ENCODE measurements around the gene EIF4E2.
"Not testable (repeated sequence)": the region's sequence is repeated elsewhere in the genome, so short reads cannot be mapped to it uniquely, and the experiment has no call there.

Gene EIF4E2

GRCh38 chr2:232522623-232523401 is 27.7 kb upstream of the EIF4E2 start:
- DNase-seq: no peak

DNA sequence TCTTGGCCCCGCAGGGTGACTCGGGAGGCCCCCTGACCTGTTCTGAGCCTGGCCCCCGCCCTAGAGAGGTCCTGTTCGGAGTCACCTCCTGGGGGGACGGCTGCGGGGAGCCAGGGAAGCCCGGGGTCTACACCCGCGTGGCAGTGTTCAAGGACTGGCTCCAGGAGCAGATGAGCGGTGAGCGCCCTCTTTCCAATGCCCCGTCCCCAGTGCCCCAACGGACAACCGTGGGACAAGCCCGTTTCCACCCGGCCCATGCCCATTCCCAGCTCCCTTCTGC is 27.1 kb upstream of the EIF4E2 start:
- no peak for DNase-seq

- DNase-seq: peak in 1 of 14 donors; percentile 36
These were observed 26.5 kb upstream of the EIF4E2 start for GRCh38 chr2:232523682-232524597.

DNA sequence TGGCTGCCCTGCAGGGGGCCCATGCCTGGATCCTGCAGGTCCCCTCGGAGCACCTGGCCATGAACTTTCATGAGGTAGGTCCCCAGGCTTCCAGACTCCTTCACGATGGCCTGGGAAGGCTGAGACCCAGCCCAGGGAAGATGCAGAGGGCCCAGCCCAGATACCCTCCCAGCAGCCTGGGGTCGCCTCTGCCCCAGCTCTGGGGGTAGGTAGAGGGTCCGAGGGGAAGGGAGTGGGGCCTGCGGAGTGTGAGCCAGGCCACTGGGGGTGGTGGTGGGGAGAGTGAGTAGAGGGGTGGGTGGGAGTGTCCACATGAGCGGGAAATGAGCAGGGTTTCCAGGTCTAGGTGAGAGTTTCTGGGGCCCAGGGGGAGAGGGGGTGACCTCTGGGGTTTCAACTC is 25.7 kb upstream of the EIF4E2 start:
- DNase-seq: no peak

DNA sequence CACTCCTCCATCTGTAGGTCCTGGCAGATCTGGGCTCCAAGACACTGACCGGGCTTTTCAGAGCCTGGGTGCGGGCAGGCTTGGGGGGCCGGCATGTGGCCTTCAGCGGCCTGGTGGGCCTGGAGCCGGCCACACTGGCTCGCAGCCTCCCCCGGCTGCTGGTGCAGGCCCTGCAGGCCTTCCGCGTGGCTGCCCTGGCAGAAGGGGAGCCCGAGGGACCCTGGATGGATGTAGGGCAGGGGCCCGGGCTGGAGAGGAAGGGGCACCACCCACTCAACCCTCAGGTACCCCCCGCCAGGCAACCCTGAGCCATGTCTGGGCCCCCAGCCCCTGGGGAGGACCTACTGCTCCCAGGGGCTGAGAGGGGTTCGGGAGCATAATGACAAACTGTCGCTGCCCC is 25.3 kb upstream of the EIF4E2 start:
- DNase-seq: no peak

DNA sequence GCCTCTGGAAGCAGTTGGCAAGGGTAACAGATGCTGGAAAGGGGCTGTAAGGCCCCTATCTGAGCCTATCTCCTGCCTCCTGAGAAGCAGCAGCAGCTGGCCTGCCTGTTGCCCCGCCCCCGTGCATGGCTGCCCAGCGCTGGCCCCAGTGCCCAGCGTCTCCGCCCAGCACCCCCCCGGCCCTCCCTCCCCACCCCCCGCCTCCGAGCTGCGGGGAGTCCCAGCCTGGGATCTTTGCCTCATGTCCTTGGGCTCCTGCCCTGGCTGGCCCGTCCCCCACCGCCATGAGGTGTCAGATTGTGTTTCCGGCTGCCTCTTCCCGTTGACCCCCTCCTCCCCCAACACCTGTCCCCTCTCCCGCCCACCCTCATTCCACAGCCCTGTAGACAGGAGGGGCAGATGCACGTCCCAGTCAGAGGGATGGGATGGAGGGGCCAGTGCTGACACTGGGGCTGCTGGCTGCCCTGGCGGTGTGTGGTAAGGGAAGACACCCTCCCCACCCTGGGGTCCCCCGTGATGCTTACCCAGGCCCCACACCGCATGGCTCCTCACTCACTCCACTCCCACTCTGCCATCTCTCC is 24.6 kb upstream of the EIF4E2 start, which contains the start of gene CHRND:
Gene CHRND, plus strand, starts transcription at position 370 of the 581 bp plus-strand sequence. Its CDS starts 56 bp downstream, at position 426.
- peak in 6 of 14 donors; percentile 21 to 48 (median 39) for DNase-seq

- DNase-seq: no peak
These were observed 24.0 kb upstream of the EIF4E2 start for GRCh38 chr2:232526372-232526941.

DNA sequence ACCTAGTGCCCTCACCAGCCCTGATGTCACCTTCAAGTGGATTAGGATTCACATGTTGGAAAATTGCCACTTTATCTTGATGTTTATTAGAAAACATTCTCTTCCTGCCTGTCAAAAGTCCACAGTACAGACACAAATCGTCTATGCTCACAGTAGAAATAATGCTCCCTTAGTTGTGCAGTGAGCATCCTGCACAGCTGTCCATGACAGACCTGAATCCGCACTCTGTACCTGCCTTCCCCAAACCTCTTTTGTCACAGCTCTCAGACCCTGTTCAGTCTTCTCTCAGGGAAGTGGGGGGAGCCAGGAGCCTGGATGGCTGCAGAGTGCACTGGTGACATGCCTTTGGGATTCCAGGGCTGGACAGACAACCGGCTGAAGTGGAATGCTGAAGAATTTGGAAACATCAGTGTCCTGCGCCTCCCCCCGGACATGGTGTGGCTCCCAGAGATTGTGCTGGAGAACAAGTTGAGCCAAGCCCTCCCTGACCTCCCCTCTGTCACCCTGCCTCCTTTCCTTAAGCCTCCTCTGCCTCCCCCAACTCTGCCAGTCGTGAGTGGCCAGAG is 22.5 kb upstream of the EIF4E2 start:
- DNase-seq: no peak

DNA sequence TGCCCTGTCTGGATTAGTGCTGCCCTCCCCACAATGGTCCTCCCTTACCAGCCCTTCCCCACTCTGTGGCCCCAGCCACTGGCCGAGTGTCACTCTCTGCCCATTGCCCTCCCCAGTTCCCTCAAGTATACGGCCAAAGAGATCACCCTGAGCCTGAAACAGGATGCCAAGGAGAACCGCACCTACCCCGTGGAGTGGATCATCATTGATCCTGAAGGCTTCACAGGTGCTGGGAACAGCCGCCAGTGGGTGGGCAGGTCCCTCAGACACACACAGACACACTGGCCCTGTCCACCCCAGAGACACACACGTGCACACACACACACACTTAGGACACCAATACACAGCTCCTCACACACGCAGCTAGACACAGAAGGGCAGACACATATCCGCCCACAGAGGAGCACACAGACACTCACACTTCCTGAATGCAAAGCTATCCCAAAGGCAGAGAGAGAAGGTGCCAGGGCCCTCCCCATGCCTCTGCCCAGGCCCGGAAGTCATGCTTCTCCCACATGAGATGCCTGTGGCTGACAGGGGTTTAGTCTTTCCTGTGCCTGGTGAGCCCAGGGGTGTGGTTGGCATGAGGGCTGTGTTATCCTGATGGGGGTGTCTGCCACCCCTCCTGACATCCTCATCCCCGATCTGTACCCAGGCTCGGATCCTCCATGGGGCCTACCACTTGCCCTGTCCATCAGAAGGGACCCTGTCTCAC is 21.6 kb upstream of the EIF4E2 start:
- no peak for DNase-seq

- DNase-seq: no peak
These were observed 20.5 kb upstream of the EIF4E2 start for GRCh38 chr2:232529806-232530547.

- no peak for DNase-seq
These were observed 19.7 kb upstream of the EIF4E2 start for GRCh38 chr2:232530626-232531260.

GRCh38 chr2:232532419-232532818 is 18.1 kb upstream of the EIF4E2 start:
- DNase-seq: no peak

GRCh38 chr2:232532821-232533220 is 17.7 kb upstream of the EIF4E2 start:
- not testable (repeated sequence) for DNase-seq

DNA sequence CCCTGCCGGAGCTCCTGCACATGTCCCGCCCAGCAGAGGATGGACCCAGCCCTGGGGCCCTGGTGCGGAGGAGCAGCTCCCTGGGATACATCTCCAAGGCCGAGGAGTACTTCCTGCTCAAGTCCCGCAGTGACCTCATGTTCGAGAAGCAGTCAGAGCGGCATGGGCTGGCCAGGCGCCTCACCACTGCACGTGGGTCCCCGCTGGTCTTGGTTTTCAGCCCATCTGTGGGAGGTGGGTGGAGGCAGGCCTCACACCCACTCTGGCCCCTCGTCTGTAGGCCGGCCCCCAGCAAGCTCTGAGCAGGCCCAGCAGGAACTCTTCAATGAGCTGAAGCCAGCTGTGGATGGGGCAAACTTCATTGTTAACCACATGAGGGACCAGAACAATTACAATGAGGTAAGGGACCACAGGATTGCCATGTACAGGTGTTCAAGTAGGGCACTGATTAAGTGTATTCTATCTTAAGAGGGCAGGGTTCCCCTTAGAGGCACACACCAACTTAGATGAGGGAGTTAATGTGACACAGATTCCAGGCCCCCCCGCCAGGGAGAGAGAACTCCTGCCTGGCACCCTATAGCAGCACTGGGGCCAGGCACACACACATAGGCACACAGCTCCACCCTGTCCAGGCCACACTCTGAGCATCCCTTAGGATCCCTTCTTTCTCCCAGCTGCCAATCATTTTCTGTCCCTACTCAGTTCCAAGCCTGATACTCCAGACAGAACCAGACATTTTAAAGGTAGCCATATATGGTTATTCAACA is 16.4 kb upstream of the EIF4E2 start:
- no peak for DNase-seq

DNA sequence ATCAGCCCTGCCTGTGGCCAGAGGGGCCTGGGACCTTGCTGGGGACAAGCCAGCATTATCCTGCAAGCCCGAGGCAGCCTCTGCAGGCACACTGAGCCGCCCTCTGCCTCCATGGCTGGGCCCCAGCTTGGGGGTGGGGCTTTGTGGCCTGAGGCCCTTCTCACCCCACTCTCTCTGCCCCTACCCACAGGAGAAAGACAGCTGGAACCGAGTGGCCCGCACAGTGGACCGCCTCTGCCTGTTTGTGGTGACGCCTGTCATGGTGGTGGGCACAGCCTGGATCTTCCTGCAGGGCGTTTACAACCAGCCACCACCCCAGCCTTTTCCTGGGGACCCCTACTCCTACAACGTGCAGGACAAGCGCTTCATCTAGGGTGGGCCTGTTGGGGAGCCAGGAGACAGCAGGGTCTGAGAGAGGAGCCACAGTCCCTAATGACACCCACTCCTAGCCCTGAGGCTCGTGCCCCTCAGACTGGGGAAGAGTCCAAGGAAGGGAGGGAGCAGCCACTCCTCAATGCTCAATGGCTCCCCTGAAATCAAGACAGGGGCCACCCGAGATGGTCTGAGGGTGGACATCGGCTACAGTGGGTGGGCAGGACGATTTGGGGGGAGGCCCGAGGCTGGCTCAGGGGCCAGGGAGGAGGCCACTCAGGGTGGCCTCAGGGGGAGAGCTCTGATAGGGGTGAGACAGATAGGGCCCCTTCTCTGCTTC is 15.4 kb upstream of the EIF4E2 start:
- DNase-seq: no peak

DNA sequence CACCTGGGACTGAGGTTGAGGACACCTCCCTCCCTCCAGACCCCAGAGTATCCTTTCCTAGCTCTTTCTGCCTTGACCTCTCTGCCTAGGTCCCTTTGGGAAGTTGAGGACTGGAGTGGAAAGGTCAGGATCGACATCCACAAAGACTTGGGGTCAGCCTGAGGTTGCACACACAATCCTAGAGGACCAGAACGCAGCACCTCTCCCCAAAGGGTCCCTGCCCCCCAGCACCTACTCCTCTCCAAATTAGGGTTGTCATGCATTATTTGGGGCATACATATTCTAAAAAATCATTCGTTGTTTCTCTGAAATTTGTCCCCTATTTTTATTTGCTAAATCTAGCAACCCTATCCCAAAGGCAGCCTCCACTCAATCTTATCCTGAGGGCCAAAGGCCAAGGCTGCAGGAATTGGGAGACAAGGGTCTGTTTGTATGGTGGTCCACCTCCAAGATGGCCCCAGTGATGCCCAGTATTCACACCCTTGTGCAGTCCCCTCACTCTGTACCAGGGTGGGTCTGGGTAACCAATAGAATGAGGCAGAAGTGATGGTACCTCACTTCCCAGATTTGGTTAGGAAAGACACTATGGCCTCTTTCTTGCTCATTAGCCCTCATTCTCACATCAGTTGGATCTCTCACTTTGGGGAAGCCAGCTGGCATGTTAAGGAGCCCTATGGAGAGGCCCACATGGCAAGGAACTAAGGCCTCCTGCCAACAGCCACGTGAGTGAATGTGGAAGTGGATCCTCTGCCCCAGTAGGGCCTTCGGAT is 14.5 kb upstream of the EIF4E2 start:
- DNase-seq: no peak

DNA sequence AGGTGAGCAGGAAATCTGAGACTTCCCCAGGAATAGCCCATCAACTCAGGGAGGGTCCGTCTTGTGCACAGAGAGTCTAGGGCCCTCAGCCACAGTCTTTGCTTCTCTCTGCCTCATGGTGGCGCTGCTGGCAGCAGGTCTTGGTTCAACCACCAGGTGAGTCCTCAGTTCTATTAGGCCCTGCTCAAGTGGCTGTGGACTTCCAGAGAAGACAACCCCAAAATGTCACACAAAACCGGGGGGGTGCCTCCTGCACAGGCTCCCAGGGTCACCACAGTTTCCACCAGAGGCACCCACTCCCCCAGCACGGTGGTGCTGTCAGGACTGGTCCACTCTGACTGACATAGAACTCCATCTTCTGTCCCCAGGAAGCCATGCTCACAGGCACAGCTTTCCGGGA is 13.4 kb upstream of the EIF4E2 start:
- no peak for DNase-seq

DNA sequence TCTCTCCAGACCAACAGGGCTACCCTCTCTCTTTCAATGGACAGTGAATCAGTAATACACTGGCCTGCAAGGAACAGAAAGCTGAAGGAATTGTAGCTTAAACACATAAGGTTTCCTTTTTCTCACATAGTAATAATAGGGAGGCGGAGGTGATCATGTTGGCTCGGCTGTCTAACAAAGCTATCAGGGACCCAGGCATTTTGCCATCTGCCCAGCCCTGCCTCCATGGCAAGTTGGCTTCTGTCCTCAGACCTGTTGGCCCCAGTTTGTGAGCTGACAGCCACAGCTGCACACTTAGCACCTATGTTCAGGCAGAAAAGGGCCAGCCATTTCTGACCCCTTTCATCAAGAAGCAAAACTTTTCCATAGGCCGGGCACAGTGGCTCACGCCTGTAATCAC is 13.0 kb upstream of the EIF4E2 start:
- no peak for DNase-seq
